PC-9 (cell line): ENCODE data around the gene SLX4IP.

Experiments
- EZH2 ChIP-seq: fragments of 200-600 bp; sonication (generic); IDR thresholded peaks from 2 replicates; pipeline ENCODE4 v1.8.0; 2017; ENCODE audit warnings: antibody characterized with exemption, low read depth
- TF ChIP-seq, protein P1 (sequence below): fragments of 200-600 bp; sonication (generic); conservative IDR thresholded peaks from 2 replicates; pipeline ENCODE4 v1.6.1; 2017; ENCODE audit warnings: mixed run types, antibody characterized with exemption, mild to moderate bottlenecking, moderate library complexity

- TF ChIP-seq, protein P1, sequence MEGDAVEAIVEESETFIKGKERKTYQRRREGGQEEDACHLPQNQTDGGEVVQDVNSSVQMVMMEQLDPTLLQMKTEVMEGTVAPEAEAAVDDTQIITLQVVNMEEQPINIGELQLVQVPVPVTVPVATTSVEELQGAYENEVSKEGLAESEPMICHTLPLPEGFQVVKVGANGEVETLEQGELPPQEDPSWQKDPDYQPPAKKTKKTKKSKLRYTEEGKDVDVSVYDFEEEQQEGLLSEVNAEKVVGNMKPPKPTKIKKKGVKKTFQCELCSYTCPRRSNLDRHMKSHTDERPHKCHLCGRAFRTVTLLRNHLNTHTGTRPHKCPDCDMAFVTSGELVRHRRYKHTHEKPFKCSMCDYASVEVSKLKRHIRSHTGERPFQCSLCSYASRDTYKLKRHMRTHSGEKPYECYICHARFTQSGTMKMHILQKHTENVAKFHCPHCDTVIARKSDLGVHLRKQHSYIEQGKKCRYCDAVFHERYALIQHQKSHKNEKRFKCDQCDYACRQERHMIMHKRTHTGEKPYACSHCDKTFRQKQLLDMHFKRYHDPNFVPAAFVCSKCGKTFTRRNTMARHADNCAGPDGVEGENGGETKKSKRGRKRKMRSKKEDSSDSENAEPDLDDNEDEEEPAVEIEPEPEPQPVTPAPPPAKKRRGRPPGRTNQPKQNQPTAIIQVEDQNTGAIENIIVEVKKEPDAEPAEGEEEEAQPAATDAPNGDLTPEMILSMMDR: no peak
- TF ChIP-seq EZH2: no peak
Measured at GRCh38 chr20:10540636-10541493, 105.8 kb downstream of the SLX4IP start.
